ENCODE data around the gene MPHOSPH9.

Gene MPHOSPH9

GRCh38 chr12:123167329-123167728, 65.6 kb downstream of the MPHOSPH9 start:
- Histone ChIP-seq H3K9me3 (ENCODE audit: control insufficient read depth, low read length) (no peaks in the 10 kb centered on the region), H3K4me1 (ENCODE audit: control insufficient read depth, insufficient read depth, low read length, poor library complexity, severe bottlenecking) (no peaks in the 10 kb centered on the region), H3K27me3 (replicated peaks; ENCODE audit: control insufficient read depth, insufficient read depth, low read length, poor library complexity, severe bottlenecking) (no peaks in the 10 kb centered on the region), H3K27ac (ENCODE audit: insufficient read depth, low read length, poor library complexity, severe bottlenecking) (no peak overlapping the region), H3K4me3 (ENCODE audit: insufficient read depth, low read depth, low read length, poor library complexity, severe bottlenecking) (no peak overlapping the region), H3K36me3 (ENCODE audit: control insufficient read depth, insufficient read depth, low read length) (peaks cover 29% of the 10 kb centered on the region)
- DNase-seq, result no peak

GRCh38 chr12:123165537-123165936, 67.4 kb downstream of the MPHOSPH9 start:
- Histone ChIP-seq H3K27ac (ENCODE audit: insufficient read depth, low read length, poor library complexity, severe bottlenecking) (no peak overlapping the region), H3K9me3 (ENCODE audit: control insufficient read depth, low read length) (no peaks in the 10 kb centered on the region), H3K27me3 (replicated peaks; ENCODE audit: control insufficient read depth, insufficient read depth, low read length, poor library complexity, severe bottlenecking) (no peaks in the 10 kb centered on the region), H3K4me1 (ENCODE audit: control insufficient read depth, insufficient read depth, low read length, poor library complexity, severe bottlenecking) (no peaks in the 10 kb centered on the region), H3K4me3 (ENCODE audit: insufficient read depth, low read depth, low read length, poor library complexity, severe bottlenecking) (no peak overlapping the region), H3K36me3 (ENCODE audit: control insufficient read depth, insufficient read depth, low read length) (peaks cover 36% of the 10 kb centered on the region)
- no peak for DNase-seq

- H3K4me1 ChIP-seq (ENCODE audit: control insufficient read depth, insufficient read depth, low read length, poor library complexity, severe bottlenecking), result no peaks in the 10 kb centered on the region
- H3K27me3 ChIP-seq (replicated peaks; ENCODE audit: control insufficient read depth, insufficient read depth, low read length, poor library complexity, severe bottlenecking), result no peaks in the 10 kb centered on the region
- no peak overlapping the region for H3K27ac ChIP-seq (ENCODE audit: insufficient read depth, low read length, poor library complexity, severe bottlenecking)
- DNase-seq, result no peak
- no peaks in the 10 kb centered on the region for H3K9me3 ChIP-seq (ENCODE audit: control insufficient read depth, low read length)
- H3K4me3 ChIP-seq (ENCODE audit: insufficient read depth, low read depth, low read length, poor library complexity, severe bottlenecking), result no peak overlapping the region
- peaks cover 36% of the 10 kb centered on the region for H3K36me3 ChIP-seq (ENCODE audit: control insufficient read depth, insufficient read depth, low read length)
These were observed 68.2 kb downstream of the MPHOSPH9 start for GRCh38 chr12:123164710-123165261.

GRCh38 chr12:123164222-123164621, 68.7 kb downstream of the MPHOSPH9 start:
- no peak for DNase-seq
- H3K36me3 ChIP-seq (ENCODE audit: control insufficient read depth, insufficient read depth, low read length), result peaks cover 36% of the 10 kb centered on the region
- H3K9me3 ChIP-seq (ENCODE audit: control insufficient read depth, low read length), result no peaks in the 10 kb centered on the region
- no peaks in the 10 kb centered on the region for H3K4me1 ChIP-seq (ENCODE audit: control insufficient read depth, insufficient read depth, low read length, poor library complexity, severe bottlenecking)
- no peak overlapping the region for H3K4me3 ChIP-seq (ENCODE audit: insufficient read depth, low read depth, low read length, poor library complexity, severe bottlenecking)
- no peaks in the 10 kb centered on the region for H3K27me3 ChIP-seq (replicated peaks; ENCODE audit: control insufficient read depth, insufficient read depth, low read length, poor library complexity, severe bottlenecking)
- no peak overlapping the region for H3K27ac ChIP-seq (ENCODE audit: insufficient read depth, low read length, poor library complexity, severe bottlenecking)

GRCh38 chr12:123163227-123163626, 69.7 kb downstream of the MPHOSPH9 start:
- Histone ChIP-seq H3K36me3 (ENCODE audit: control insufficient read depth, insufficient read depth, low read length) (peaks cover 36% of the 10 kb centered on the region), H3K27ac (ENCODE audit: insufficient read depth, low read length, poor library complexity, severe bottlenecking) (no peak overlapping the region), H3K27me3 (replicated peaks; ENCODE audit: control insufficient read depth, insufficient read depth, low read length, poor library complexity, severe bottlenecking) (no peaks in the 10 kb centered on the region), H3K4me3 (ENCODE audit: insufficient read depth, low read depth, low read length, poor library complexity, severe bottlenecking) (no peak overlapping the region), H3K4me1 (ENCODE audit: control insufficient read depth, insufficient read depth, low read length, poor library complexity, severe bottlenecking) (no peaks in the 10 kb centered on the region), H3K9me3 (ENCODE audit: control insufficient read depth, low read length) (no peaks in the 10 kb centered on the region)
- no peak for DNase-seq

- Histone ChIP-seq H3K27me3 (replicated peaks; ENCODE audit: control insufficient read depth, insufficient read depth, low read length, poor library complexity, severe bottlenecking) (no peaks in the 10 kb centered on the region), H3K27ac (ENCODE audit: insufficient read depth, low read length, poor library complexity, severe bottlenecking) (no peak overlapping the region), H3K4me1 (ENCODE audit: control insufficient read depth, insufficient read depth, low read length, poor library complexity, severe bottlenecking) (no peaks in the 10 kb centered on the region), H3K36me3 (ENCODE audit: control insufficient read depth, insufficient read depth, low read length) (peaks cover 36% of the 10 kb centered on the region), H3K9me3 (ENCODE audit: control insufficient read depth, low read length) (no peaks in the 10 kb centered on the region), H3K4me3 (ENCODE audit: insufficient read depth, low read depth, low read length, poor library complexity, severe bottlenecking) (no peak overlapping the region)
- no peak for DNase-seq
These were observed 72.0 kb downstream of the MPHOSPH9 start for GRCh38 chr12:123160801-123161487.

GRCh38 chr12:123153906-123154305, 79.0 kb downstream of the MPHOSPH9 start:
- Histone ChIP-seq H3K9me3 (ENCODE audit: control insufficient read depth, low read length) (no peaks in the 10 kb centered on the region), H3K4me1 (ENCODE audit: control insufficient read depth, insufficient read depth, low read length, poor library complexity, severe bottlenecking) (peaks cover 14% of the 10 kb centered on the region), H3K27me3 (replicated peaks; ENCODE audit: control insufficient read depth, insufficient read depth, low read length, poor library complexity, severe bottlenecking) (no peaks in the 10 kb centered on the region), H3K27ac (ENCODE audit: insufficient read depth, low read length, poor library complexity, severe bottlenecking) (no peak overlapping the region), H3K4me3 (ENCODE audit: insufficient read depth, low read depth, low read length, poor library complexity, severe bottlenecking) (no peak overlapping the region), H3K36me3 (ENCODE audit: control insufficient read depth, insufficient read depth, low read length) (no peaks in the 10 kb centered on the region)
- no peak for DNase-seq

GRCh38 chr12:123152833-123153232, 80.1 kb downstream of the MPHOSPH9 start:
- no peak overlapping the region for H3K4me3 ChIP-seq (ENCODE audit: insufficient read depth, low read depth, low read length, poor library complexity, severe bottlenecking)
- H3K27me3 ChIP-seq (replicated peaks; ENCODE audit: control insufficient read depth, insufficient read depth, low read length, poor library complexity, severe bottlenecking), result no peaks in the 10 kb centered on the region
- H3K9me3 ChIP-seq (ENCODE audit: control insufficient read depth, low read length), result no peaks in the 10 kb centered on the region
- H3K36me3 ChIP-seq (ENCODE audit: control insufficient read depth, insufficient read depth, low read length), result no peaks in the 10 kb centered on the region
- H3K27ac ChIP-seq (ENCODE audit: insufficient read depth, low read length, poor library complexity, severe bottlenecking), result no peak overlapping the region
- DNase-seq, result no peak
- H3K4me1 ChIP-seq (ENCODE audit: control insufficient read depth, insufficient read depth, low read length, poor library complexity, severe bottlenecking), result peaks cover 14% of the 10 kb centered on the region

- Histone ChIP-seq H3K4me1 (ENCODE audit: control insufficient read depth, insufficient read depth, low read length, poor library complexity, severe bottlenecking) (peaks cover 14% of the 10 kb centered on the region), H3K27me3 (replicated peaks; ENCODE audit: control insufficient read depth, insufficient read depth, low read length, poor library complexity, severe bottlenecking) (no peaks in the 10 kb centered on the region), H3K36me3 (ENCODE audit: control insufficient read depth, insufficient read depth, low read length) (no peaks in the 10 kb centered on the region), H3K27ac (ENCODE audit: insufficient read depth, low read length, poor library complexity, severe bottlenecking) (peak overlapping the region; percentile 57), H3K9me3 (ENCODE audit: control insufficient read depth, low read length) (no peaks in the 10 kb centered on the region), H3K4me3 (ENCODE audit: insufficient read depth, low read depth, low read length, poor library complexity, severe bottlenecking) (peak overlapping the region; percentile 71)
- DNase-seq, result no peak
These were observed 81.2 kb downstream of the MPHOSPH9 start for GRCh38 chr12:123151457-123152454.

Data from effector memory CD4-positive, alpha-beta T cell (primary cell).